Liver (tissue), 9 donors: ENCODE measurements around the gene XXYLT1. TPM values are rescaled to one million over a fixed set of nuclear protein-coding genes. Genes with fewer than 3 reads are reported as not detected.

Experiments
- DNase-seq: peaks from one replicate; pipeline ENCODE4 v3.0.0-alpha.2; 2017; ENCODE audit warnings: low spot score
- H3K27ac ChIP-seq, 2 donors: one replicate each; pipeline ENCODE4 v1.7.0; 2013; ENCODE audit warnings: inconsistent platforms in 2 of 2, low read length in 2 of 2, control low read depth in 1 of 2, low read depth in 1 of 2, mild to moderate bottlenecking in 1 of 2
- H3K27me3 ChIP-seq, 4 donors: one replicate each; pipeline versions ENCODE4 v1.6.1 to v1.7.0; 2013; ENCODE audit warnings: low read length in 3 of 4, inconsistent platforms in 1 of 4, mild to moderate bottlenecking in 1 of 4, moderate library complexity in 1 of 4; ENCODE audit not compliant: control insufficient read depth in 4 of 4, insufficient read depth in 4 of 4
- H3K36me3 ChIP-seq, 4 donors: one replicate each; pipeline versions ENCODE4 v1.6.1 to v1.7.0; 2013; ENCODE audit warnings: low read length in 3 of 4, mild to moderate bottlenecking in 3 of 4, low read depth in 1 of 4, moderate library complexity in 1 of 4; ENCODE audit not compliant: control insufficient read depth in 4 of 4, insufficient read depth in 3 of 4
- H3K4me1 ChIP-seq, 4 donors: one replicate each; pipeline versions ENCODE4 v1.6.1 to v1.7.0; 2013; ENCODE audit warnings: low read length in 3 of 4, mild to moderate bottlenecking in 3 of 4, moderate library complexity in 1 of 4; ENCODE audit not compliant: control insufficient read depth in 4 of 4, insufficient read depth in 4 of 4
- H3K4me3 ChIP-seq, 3 donors: one replicate each; pipeline versions ENCODE4 v1.6.1 to v1.7.0; 2013; ENCODE audit warnings: low read length in 3 of 3, control low read depth in 1 of 3, low read depth in 1 of 3, mild to moderate bottlenecking in 1 of 3
- H3K9ac ChIP-seq, 2 donors: one replicate each; pipeline ENCODE4 v1.7.0; 2013; ENCODE audit warnings: low read length in 2 of 2, mild to moderate bottlenecking in 2 of 2, moderate library complexity in 2 of 2, control low read depth in 1 of 2, low read depth in 1 of 2
- H3K9me3 ChIP-seq, 4 donors: one replicate each; pipeline versions ENCODE4 v1.6.1 to v1.7.0; 2013; ENCODE audit warnings: low read length in 3 of 4; ENCODE audit not compliant: control insufficient read depth in 4 of 4
- ATF3 ChIP-seq: IDR thresholded peaks from 2 replicates; pipeline ENCODE4 v1.6.1; 2016; ENCODE audit warnings: antibody characterized with exemption
- CTCF ChIP-seq: fragments of 150-350 bp; IDR thresholded peaks from 2 replicates; pipeline ENCODE4 v1.5.1; 2017; ENCODE audit warnings: improper control_type of control experiment, low read depth, low read length; ENCODE audit not compliant: missing input control
- EGR1 ChIP-seq, 2 donors: IDR thresholded peaks; 2 replicates each; pipeline ENCODE4 v1.6.1; 2016 to 2018; ENCODE audit warnings: antibody characterized with exemption in 2 of 2, low read depth in 2 of 2
- FOXA1 ChIP-seq: IDR thresholded peaks from 2 replicates; pipeline ENCODE4 v1.6.1; 2016; ENCODE audit warnings: antibody characterized with exemption
- FOXA2 ChIP-seq: IDR thresholded peaks from 2 replicates; pipeline ENCODE4 v1.6.1; 2016; ENCODE audit warnings: antibody characterized with exemption
- GABPA ChIP-seq, 2 donors: IDR thresholded peaks in 1 of 2; conservative IDR thresholded peaks in 1 of 2; 2 replicates each; pipeline ENCODE4 v1.6.1; 2016; ENCODE audit warnings: antibody characterized with exemption in 2 of 2, mild to moderate bottlenecking in 1 of 2, moderate library complexity in 1 of 2
- HNF4A ChIP-seq, 2 donors: conservative IDR thresholded peaks; 2 replicates each; pipeline ENCODE4 v1.6.1; 2016; ENCODE audit warnings: antibody characterized with exemption in 2 of 2, mild to moderate bottlenecking in 2 of 2
- JUND ChIP-seq, 2 donors: IDR thresholded peaks; 2 replicates each; pipeline ENCODE4 v1.6.1; 2016; ENCODE audit warnings: antibody characterized with exemption in 2 of 2
- NR2F2 ChIP-seq: IDR thresholded peaks from 2 replicates; pipeline ENCODE4 v1.6.1; 2016; ENCODE audit warnings: antibody characterized with exemption
- RXRA ChIP-seq, 2 donors: IDR thresholded peaks; 2 replicates each; pipeline ENCODE4 v1.6.1; 2017 to 2018; ENCODE audit warnings: antibody characterized with exemption in 2 of 2, mild to moderate bottlenecking in 1 of 2
- SP1 ChIP-seq: IDR thresholded peaks from 2 replicates; pipeline ENCODE4 v1.6.1; 2018; ENCODE audit warnings: antibody characterized with exemption, mild to moderate bottlenecking
- TAF1 ChIP-seq: conservative IDR thresholded peaks from 2 replicates; pipeline ENCODE4 v1.6.1; 2016; ENCODE audit warnings: antibody characterized with exemption, mild to moderate bottlenecking
- YY1 ChIP-seq: IDR thresholded peaks from 2 replicates; pipeline ENCODE4 v1.6.1; 2016; ENCODE audit warnings: antibody characterized with exemption, mild to moderate bottlenecking
- ZBTB33 ChIP-seq: IDR thresholded peaks from 2 replicates; pipeline ENCODE4 v1.6.1; 2016; ENCODE audit warnings: antibody characterized with exemption
- WGBS: extraction: QIAGEN DNeasy Blood & Tissue Kit; methylation state at CpG from one replicate; pipeline ENCODE4 v1.1.7; 2013; 5-methylcytosine and 5-hydroxymethylcytosine counted together
- polyA plus RNA-seq, 2 donors: library from polyadenylated mRNA; stranded (reverse) in 1 of 2; unstranded in 1 of 2; fragments of 200-250 nt in 1 of 2; fragments of >200 nt in 1 of 2; fragmentation: Nextera tagmentation in 1 of 2; extraction: Ambion mirVana in 1 of 2; gene quantifications; one replicate each; pipeline versions ENCODE4 v1.2.1 to v1.2.3, GENCODE V29; 2013 to 2015
- total RNA-seq, 2 donors: library from RNA; depleted of rRNA; stranded (reverse); fragments of >200 nt; gene quantifications; one replicate each; pipeline ENCODE4 v1.2.3, GENCODE V29; 2014
- donor health status: healthy.
- donor health status: healthy.
- donor health status: healthy.
- donor health status: healthy.
- donor health status: healthy.

XXYLT1 gene
- total and polyA plus RNA-seq, 4 donors: 0.93 to 7.6 (median 2.8) TPM

GRCh38 chr3:195139091-195139875 is 131.7 kb downstream of the XXYLT1 start (continued):
- no peak for TF ChIP-seq ZBTB33

GRCh38 chr3:195137638-195138588 is 133.0 kb downstream of the XXYLT1 start:
- TF ChIP-seq YY1 (no peak), NR2F2 (no peak), SP1 (no peak), FOXA2 (no peak), HNF4A (conservative IDR thresholded peaks at IDR 0.05) (no peak), CTCF (no peak), RXRA (IDR thresholded peaks at IDR 0.05) (no peak), EGR1 (IDR thresholded peaks at IDR 0.05; ENCODE audit: low read depth in 2 of 2) (no peak), TAF1 (no peak), GABPA (IDR thresholded peaks at IDR 0.05 in 1 of 2, conservative IDR thresholded peaks at IDR 0.05 in 1 of 2) (no peak), FOXA1 (no peak)
- H3K27me3 ChIP-seq: no peaks in the 10 kb centered on the region
- H3K4me3 ChIP-seq: no peak overlapping the region
- H3K36me3 ChIP-seq: peaks cover 0 to 3% (median 0%) of the 10 kb centered on the region in 4 donors
- 91% methylated on average over 11 of the region's 11 CpGs for WGBS
- no peak for DNase-seq
- no peak overlapping the region for H3K27ac ChIP-seq
- H3K4me1 ChIP-seq: no peaks in the 10 kb centered on the region
- peaks cover 0 to 3% (median 1%) of the 10 kb centered on the region in 4 donors for H3K9me3 ChIP-seq
- H3K9ac ChIP-seq: no peak overlapping the region

GRCh38 chr3:195135917-195136316 is 135.0 kb downstream of the XXYLT1 start:
- Histone ChIP-seq H3K4me3 (no peak overlapping the region), H3K36me3 (peaks cover 0 to 2% (median 0%) of the 10 kb centered on the region in 4 donors), H3K27ac (no peak overlapping the region), H3K9ac (no peak overlapping the region), H3K9me3 (peaks cover 0 to 2% (median 0%) of the 10 kb centered on the region in 4 donors), H3K4me1 (no peaks in the 10 kb centered on the region), H3K27me3 (no peaks in the 10 kb centered on the region)
- no peak for TF ChIP-seq TAF1
- TF ChIP-seq SP1: no peak
- TF ChIP-seq FOXA2: no peak
- TF ChIP-seq ATF3: no peak
- no peak for TF ChIP-seq HNF4A (conservative IDR thresholded peaks at IDR 0.05)
- no peak for TF ChIP-seq JUND (IDR thresholded peaks at IDR 0.05)
- TF ChIP-seq EGR1 (IDR thresholded peaks at IDR 0.05; ENCODE audit: low read depth in 2 of 2): no peak
- no peak for TF ChIP-seq NR2F2
- no peak for DNase-seq
- WGBS: 93% methylated on average over 8 of the region's 8 CpGs
